Stimulated activated naive B cell treated with anti-CD40 and anti-IgM and Interleukin-4, amounts not matched to agents 10 μg/mL and 1 μg/mL and 100 μg/mL, for 72 hours (primary cell): Measurements from ENCODE around the gene DCUN1D2.
A peak's percentile ranks its signal among the peaks of the same experiment; 100 is the strongest.
"Not testable (repeated sequence)": the region's sequence is repeated elsewhere in the genome, so short reads cannot be mapped to it uniquely, and the experiment has no call there.

Experiments
- ATAC-seq, 2 donors: fragments of 150-1000 bp; cut with Tn5 transposase; replicated peaks; 2 replicates each; pipeline ENCODE4 v1.10.0; 2021; ENCODE audit warnings: moderate library complexity in 1 of 2
- DNase-seq: peaks from one replicate; pipeline ENCODE4 v3.0.0; 2021
- H3K27ac Mint-ChIP-seq: one replicate; pipeline ENCODE4 v1.8.0; 2022; ENCODE audit warnings: mild to moderate bottlenecking, mixed read lengths
- H3K27me3 Mint-ChIP-seq, 2 donors: one replicate each; pipeline ENCODE4 v1.8.0; 2022; ENCODE audit warnings: mixed read lengths in 2 of 2
- H3K36me3 Mint-ChIP-seq, 2 donors: one replicate each; pipeline ENCODE4 v1.8.0; 2022; ENCODE audit warnings: mixed read lengths in 2 of 2, mild to moderate bottlenecking in 1 of 2
- H3K4me1 Mint-ChIP-seq, 2 donors: one replicate each; pipeline ENCODE4 v1.8.0; 2022; ENCODE audit warnings: mixed read lengths in 2 of 2, mild to moderate bottlenecking in 1 of 2
- H3K4me3 Mint-ChIP-seq, 2 donors: one replicate each; pipeline ENCODE4 v1.8.0; 2022; ENCODE audit warnings: mild to moderate bottlenecking in 2 of 2, mixed read lengths in 2 of 2, moderate library complexity in 1 of 2
- H3K9me3 Mint-ChIP-seq, 2 donors: one replicate each; pipeline ENCODE4 v1.8.0; 2022; ENCODE audit warnings: mixed read lengths in 2 of 2, mild to moderate bottlenecking in 1 of 2

DCUN1D2 gene

GRCh38 chr13:113456116-113456702 is 34.3 kb downstream of the DCUN1D2 start:
- no peak for ATAC-seq
- Mint-ChIP-seq H3K4me1 (no peaks in the 10 kb centered on the region), H3K27ac (no peak overlapping the region), H3K27me3 (no peaks in the 10 kb centered on the region), H3K4me3 (no peak overlapping the region), H3K36me3 (peaks cover 40 to 56% of the 10 kb centered on the region in 2 donors), H3K9me3 (no peaks in the 10 kb centered on the region)
- no peak for DNase-seq

GRCh38 chr13:113455384-113455783 is 35.1 kb downstream of the DCUN1D2 start:
- H3K9me3 Mint-ChIP-seq: no peaks in the 10 kb centered on the region
- H3K27ac Mint-ChIP-seq: no peak overlapping the region

DNA sequence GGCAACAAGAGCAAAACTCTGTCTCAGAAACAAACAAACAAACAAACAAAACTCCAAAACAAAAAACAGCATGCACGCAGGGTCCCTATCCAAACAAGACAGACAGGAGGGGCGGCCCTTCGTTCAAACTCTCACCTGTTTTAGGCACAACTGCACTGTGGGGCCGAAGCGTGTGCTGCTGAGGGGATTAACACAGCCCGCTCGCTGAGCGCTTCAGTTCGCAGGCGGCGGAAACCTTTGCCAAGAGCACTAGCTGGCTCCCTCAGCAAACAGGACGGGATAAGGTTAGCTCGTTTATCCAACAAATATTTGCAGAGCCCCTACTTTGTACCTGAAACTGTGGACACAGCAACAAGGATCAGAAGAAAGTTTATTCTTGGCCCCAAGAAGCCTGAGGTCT is 35.6 kb downstream of the DCUN1D2 start:
- Mint-ChIP-seq H3K4me3 (no peak overlapping the region), H3K36me3 (peaks cover 29 to 54% of the 10 kb centered on the region in 2 donors), H3K4me1 (no peaks in the 10 kb centered on the region), H3K27ac (no peak overlapping the region), H3K9me3 (no peaks in the 10 kb centered on the region), H3K27me3 (no peaks in the 10 kb centered on the region)
- DNase-seq (no peak), ATAC-seq (no peak)

More at GRCh38 chr13:113455384-113455783, 35.1 kb downstream of the DCUN1D2 start:
- Mint-ChIP-seq H3K4me1 (no peaks in the 10 kb centered on the region), H3K27me3 (no peaks in the 10 kb centered on the region), H3K36me3 (peaks cover 34 to 55% of the 10 kb centered on the region in 2 donors), H3K4me3 (no peak overlapping the region)
- no peak for DNase-seq
- no peak for ATAC-seq

GRCh38 chr13:113452942-113453901 is 37.3 kb downstream of the DCUN1D2 start, which contains the start of gene ADPRHL1:
Gene ADPRHL1 (minus strand): TSS chr13:113453488. CDS start chr13:113453437, 51 bp downstream.
- H3K27me3 Mint-ChIP-seq: no peaks in the 10 kb centered on the region
- DNase-seq (no peak), ATAC-seq (no peak)
- no peaks in the 10 kb centered on the region for H3K4me1 Mint-ChIP-seq
- no peaks in the 10 kb centered on the region for H3K9me3 Mint-ChIP-seq
- no peak within 1 kb of the TSS for H3K4me3 Mint-ChIP-seq
- H3K36me3 Mint-ChIP-seq: peaks cover 24 to 49% of the 10 kb centered on the region in 2 donors
- H3K27ac Mint-ChIP-seq: no peak within 1 kb of the TSS

- ATAC-seq (no peak), DNase-seq (no peak)
- Mint-ChIP-seq H3K9me3 (no peaks in the 10 kb centered on the region), H3K4me1 (no peaks in the 10 kb centered on the region), H3K27ac (no peak overlapping the region), H3K27me3 (no peaks in the 10 kb centered on the region), H3K36me3 (peaks cover 21 to 44% of the 10 kb centered on the region in 2 donors), H3K4me3 (no peak overlapping the region)
Measured at GRCh38 chr13:113452466-113452865, 38.0 kb downstream of the DCUN1D2 start.

GRCh38 chr13:113451951-113452421 is 38.5 kb downstream of the DCUN1D2 start:
- no peak overlapping the region for H3K27ac Mint-ChIP-seq
- H3K4me3 Mint-ChIP-seq: no peak overlapping the region
- no peaks in the 10 kb centered on the region for H3K4me1 Mint-ChIP-seq
- no peaks in the 10 kb centered on the region for H3K27me3 Mint-ChIP-seq
- DNase-seq (no peak), ATAC-seq (no peak)
- H3K36me3 Mint-ChIP-seq: peaks cover 21 to 42% of the 10 kb centered on the region in 2 donors
- no peaks in the 10 kb centered on the region for H3K9me3 Mint-ChIP-seq

DNA sequence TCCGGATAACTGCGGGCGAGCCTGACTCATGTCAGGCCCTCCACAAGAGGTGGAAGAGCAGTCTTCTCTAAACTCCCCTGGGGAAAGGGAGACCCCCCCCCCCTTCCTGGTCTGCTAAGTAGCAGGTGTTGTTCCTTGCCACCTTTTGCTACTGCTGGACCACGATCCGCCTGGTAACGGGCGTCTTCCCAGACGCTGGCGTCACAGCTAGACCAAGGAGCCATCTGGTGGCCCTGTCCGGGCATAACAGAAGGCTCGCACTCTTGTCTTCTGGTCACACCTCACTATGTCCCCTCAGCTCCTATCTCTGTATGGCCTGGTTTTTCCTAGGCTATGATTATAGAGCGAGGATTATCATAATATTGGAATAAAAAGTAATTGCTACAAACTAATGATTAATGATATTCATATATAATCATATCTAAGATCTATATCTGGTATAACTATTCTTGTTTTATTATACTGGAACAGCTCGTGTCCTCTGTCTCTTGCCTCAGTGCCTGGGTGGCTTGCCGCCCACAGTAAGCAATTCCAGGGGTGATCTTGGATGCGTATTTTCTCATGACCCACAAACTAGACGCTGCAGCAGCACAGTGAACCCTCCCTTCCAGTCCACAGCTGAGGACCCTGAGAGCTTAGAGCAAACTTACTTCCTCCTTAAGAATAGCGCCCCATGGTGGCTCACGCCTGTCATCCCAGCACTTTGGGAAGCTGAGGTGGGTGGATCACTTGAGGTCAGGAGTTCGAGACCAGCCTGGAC is 39.5 kb downstream of the DCUN1D2 start:
- Mint-ChIP-seq H3K4me3 (peak overlapping the region in 1 of 2 donors; percentile 26), H3K36me3 (peaks cover 15 to 35% of the 10 kb centered on the region in 2 donors)
- H3K4me1 Mint-ChIP-seq, DNase-seq, ATAC-seq, H3K27ac Mint-ChIP-seq, H3K27me3 Mint-ChIP-seq, H3K9me3 Mint-ChIP-seq: not testable (repeated sequence)

DNA sequence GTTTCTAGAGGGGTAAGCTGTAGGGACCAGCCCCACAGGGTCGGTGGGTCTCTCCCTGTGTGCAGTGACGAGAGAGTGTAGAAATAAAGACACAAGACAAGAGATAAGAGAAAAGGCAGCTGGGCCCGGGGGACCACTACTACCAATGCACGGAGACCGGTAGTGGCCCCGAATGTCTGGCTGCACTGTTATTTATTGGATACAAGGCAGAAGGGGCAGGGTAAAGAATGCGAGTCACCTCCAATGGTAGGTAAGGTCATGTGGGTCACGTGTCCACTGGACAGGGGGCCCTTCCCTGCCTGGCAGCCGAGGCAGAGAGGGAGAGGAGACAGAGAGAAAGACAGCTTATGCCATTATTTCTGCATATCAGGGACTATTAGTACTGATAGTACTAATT is 40.2 kb downstream of the DCUN1D2 start:
- not testable (repeated sequence) for ATAC-seq, H3K9me3 Mint-ChIP-seq, DNase-seq, H3K27me3 Mint-ChIP-seq, H3K4me3 Mint-ChIP-seq
- H3K27ac Mint-ChIP-seq: peak overlapping the region; percentile 52
- H3K4me1 Mint-ChIP-seq: peaks cover 7 to 12% of the 10 kb centered on the region in 2 donors
- H3K36me3 Mint-ChIP-seq: peaks cover 8 to 28% of the 10 kb centered on the region in 2 donors

DNA sequence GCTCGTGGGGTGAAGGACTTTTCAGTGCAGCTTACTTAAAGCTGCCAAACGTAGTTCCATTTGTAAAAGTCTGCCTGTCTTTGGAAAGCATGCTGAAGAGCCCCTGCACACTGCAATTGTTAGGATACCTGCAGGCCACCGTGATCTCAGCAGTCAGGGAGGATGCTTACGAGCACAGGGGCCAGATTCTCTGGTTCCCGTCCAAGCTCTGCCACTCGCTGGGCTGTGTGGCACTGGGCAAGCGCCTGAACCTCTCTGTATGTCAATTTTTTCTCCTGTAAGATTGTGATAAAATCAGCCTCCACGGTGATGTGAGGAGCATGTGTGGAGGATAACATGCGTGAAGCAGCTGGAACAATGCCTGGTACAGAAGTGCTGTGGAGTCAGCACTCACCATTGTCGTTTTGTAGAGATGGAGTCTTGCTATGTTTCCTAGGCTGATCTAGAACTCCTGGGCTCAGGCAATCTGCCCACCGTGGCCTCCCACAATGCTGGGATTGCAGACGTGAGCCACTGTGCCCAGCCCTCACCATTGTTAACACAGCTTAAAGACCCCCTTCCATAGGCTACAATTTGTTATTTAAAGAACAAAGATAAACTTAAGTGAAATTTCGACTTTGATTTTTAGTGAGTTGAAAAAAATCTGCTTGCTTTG is 40.7 kb downstream of the DCUN1D2 start:
- Mint-ChIP-seq H3K27ac (no peak overlapping the region), H3K36me3 (peaks cover 6 to 25% of the 10 kb centered on the region in 2 donors), H3K4me3 (no peak overlapping the region), H3K27me3 (no peaks in the 10 kb centered on the region), H3K4me1 (peaks cover 7 to 13% of the 10 kb centered on the region in 2 donors), H3K9me3 (no peaks in the 10 kb centered on the region)
- no peak for DNase-seq
- no peak for ATAC-seq

DNA sequence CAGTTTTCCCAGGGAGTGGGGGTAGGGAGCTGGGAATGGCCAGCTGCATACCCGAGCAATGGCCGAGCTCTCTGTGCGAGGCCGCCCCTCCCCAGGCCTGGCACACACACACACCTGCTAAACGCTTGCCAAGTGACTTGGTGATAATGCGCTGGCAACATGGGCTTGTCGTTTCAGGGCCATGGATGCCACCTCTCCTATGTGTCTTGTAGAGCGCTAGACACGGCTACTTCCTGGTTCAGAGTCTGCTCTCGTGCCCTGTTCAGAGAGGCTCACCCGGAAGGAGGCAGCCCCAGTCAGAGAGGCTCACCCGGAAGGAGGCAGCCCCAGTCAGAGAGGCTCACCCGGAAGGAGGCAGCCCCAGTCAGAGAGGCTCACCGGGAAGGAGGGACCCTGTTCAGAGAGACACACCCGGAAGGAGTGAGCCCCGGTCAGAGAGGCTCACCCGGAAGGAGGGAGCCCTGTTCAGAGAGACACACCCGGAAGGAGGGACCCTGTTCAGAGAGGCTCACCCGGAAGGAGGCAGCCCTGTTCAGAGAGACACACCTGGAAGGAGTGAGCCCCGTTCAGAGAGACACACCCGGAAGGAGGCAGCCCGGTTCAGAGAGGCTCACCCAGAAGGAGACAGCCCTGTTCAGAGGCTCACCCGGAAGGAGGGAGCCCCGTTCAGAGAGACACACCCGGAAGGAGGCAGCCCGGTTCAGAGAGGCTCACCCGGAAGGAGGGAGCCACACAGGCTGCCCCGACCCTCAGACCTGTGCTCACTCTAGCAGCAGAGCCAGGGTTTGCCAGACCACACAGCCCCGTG is 41.4 kb downstream of the DCUN1D2 start:
- Mint-ChIP-seq H3K27ac (peak overlapping the region; percentile 37), H3K9me3 (no peaks in the 10 kb centered on the region)

GRCh38 chr13:113448545-113448884 is 42.0 kb downstream of the DCUN1D2 start:
- no peak for ATAC-seq
- Mint-ChIP-seq H3K4me1 (peaks cover 7 to 13% of the 10 kb centered on the region in 2 donors), H3K27ac (peak overlapping the region; percentile 37), H3K27me3 (no peaks in the 10 kb centered on the region), H3K4me3 (peak overlapping the region in 1 of 2 donors; percentile 39), H3K36me3 (peaks cover 9 to 14% of the 10 kb centered on the region in 2 donors), H3K9me3 (no peaks in the 10 kb centered on the region)
- DNase-seq: no peak

More for the DNA sequence above, 41.4 kb downstream of the DCUN1D2 start:
- Mint-ChIP-seq H3K4me1 (peaks cover 7 to 13% of the 10 kb centered on the region in 2 donors), H3K27me3 (no peaks in the 10 kb centered on the region), H3K4me3 (peak overlapping the region in 1 of 2 donors; percentile 39), H3K36me3 (peaks cover 7 to 20% of the 10 kb centered on the region in 2 donors)
- DNase-seq (no peak), ATAC-seq (no peak)

GRCh38 chr13:113447596-113447995 is 42.9 kb downstream of the DCUN1D2 start:
- no peak overlapping the region for H3K4me3 Mint-ChIP-seq
- H3K27ac Mint-ChIP-seq: no peak overlapping the region
- H3K4me1 Mint-ChIP-seq: peaks cover 7 to 13% of the 10 kb centered on the region in 2 donors

GRCh38 chr13:113446488-113446854 is 44.0 kb downstream of the DCUN1D2 start:
- no peak overlapping the region for H3K4me3 Mint-ChIP-seq
- peaks cover 14 to 19% of the 10 kb centered on the region in 2 donors for H3K36me3 Mint-ChIP-seq

More at GRCh38 chr13:113447596-113447995, 42.9 kb downstream of the DCUN1D2 start:
- peaks cover 11 to 16% of the 10 kb centered on the region in 2 donors for H3K36me3 Mint-ChIP-seq
- no peak for ATAC-seq
- peaks cover 0 to 2% of the 10 kb centered on the region in 2 donors for H3K9me3 Mint-ChIP-seq
- DNase-seq: no peak
- H3K27me3 Mint-ChIP-seq: no peaks in the 10 kb centered on the region

More at GRCh38 chr13:113446488-113446854, 44.0 kb downstream of the DCUN1D2 start:
- H3K9me3 Mint-ChIP-seq: peaks cover 0 to 4% of the 10 kb centered on the region in 2 donors
- no peak for ATAC-seq
- H3K27me3 Mint-ChIP-seq: no peaks in the 10 kb centered on the region
- no peak for DNase-seq
- no peak overlapping the region for H3K27ac Mint-ChIP-seq
- H3K4me1 Mint-ChIP-seq: peaks cover 7 to 13% of the 10 kb centered on the region in 2 donors
